Skeletal muscle cell (primary cell): ENCODE results near the gene AFAP1.

Experiments used
- DNase-seq: peaks from one replicate; pipeline ENCODE4 v3.0.0-alpha.2; 2010; ENCODE audit warnings: low read depth
- H3K4me3 ChIP-seq: 2 replicates; pipeline ENCODE4 v1.5.1; 2011; ENCODE audit warnings: low read depth, mild to moderate bottlenecking, control low read depth, low read length, moderate library complexity

Gene AFAP1

GRCh38 chr4:7739918-7740865 lies 199.5 kb downstream of the AFAP1 start:
- DNase-seq = no peak

GRCh38 chr4:7739077-7739917 lies 200.4 kb downstream of the AFAP1 start:
- H3K4me3 ChIP-seq = no peak overlapping the region
- DNase-seq = no peak

More at GRCh38 chr4:7739918-7740865, 199.5 kb downstream of the AFAP1 start:
- H3K4me3 ChIP-seq = no peak overlapping the region

- DNase-seq = no peak
- H3K4me3 ChIP-seq = no peak overlapping the region
Observed at GRCh38 chr4:7738458-7739076, 201.1 kb downstream of the AFAP1 start.

GRCh38 chr4:7737752-7738457 lies 201.8 kb downstream of the AFAP1 start:
- H3K4me3 ChIP-seq = no peak overlapping the region
- DNase-seq = no peak

DNA sequence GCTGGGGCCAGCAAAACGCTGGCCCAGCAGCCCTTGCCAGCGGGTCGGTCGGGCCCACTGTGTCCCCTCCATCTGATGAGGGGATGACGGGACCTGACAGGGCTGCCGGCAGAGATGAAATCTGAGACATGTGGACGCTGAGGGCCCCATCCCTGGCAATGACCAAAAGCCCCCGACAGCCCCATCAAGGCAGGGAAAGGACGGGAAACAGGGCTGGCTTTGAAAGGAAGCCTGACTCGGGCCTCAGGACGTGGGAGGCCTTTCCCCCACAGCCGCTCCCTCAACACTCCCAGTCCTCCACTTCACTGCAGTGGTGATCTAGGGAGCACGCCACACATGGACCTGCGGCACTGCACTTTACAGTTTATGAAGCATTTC lies 202.4 kb downstream of the AFAP1 start:
- no peak for DNase-seq
- H3K4me3 ChIP-seq = no peak overlapping the region

DNA sequence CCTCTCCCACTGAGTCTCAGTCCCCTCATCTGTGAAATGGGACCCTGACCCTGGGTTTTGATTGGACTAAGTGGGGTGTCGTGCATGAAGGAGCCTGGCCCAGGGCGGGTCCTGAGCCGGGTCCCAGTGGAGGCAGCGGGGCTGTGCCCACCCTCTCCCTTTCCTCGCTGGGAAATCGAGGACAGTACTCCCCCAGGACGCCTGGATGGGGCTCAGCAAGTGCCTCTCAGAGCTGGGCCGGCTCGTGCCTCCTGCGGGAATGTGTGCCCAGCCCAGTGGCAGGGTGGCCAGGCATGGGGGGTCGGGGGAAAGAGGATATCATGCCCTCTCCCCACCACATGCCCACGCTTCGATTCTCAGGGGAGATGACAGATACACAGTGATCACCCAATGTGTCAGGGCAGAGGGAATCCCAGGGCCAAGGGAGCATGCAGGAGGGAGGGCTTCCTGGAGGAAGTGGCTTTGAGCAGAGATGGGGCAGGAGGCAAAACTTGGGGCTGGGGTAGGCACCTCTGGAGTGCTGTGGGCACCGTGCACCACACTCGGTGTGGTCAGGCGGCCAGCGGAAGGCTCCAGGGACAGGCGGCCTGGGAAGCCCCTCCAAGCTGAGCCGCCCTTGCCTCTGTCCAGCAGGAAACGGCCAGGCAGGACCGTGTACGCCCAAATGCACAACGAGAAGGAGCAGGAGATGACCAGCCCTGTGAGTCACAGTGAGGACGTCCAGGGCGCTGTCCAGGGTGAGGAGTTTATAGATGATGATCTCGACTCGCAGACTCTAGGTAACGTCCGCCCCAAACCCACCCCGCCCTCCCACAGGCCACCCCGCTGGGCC lies 203.0 kb downstream of the AFAP1 start:
- no peak overlapping the region for H3K4me3 ChIP-seq
- no peak for DNase-seq

- no peak for DNase-seq
- H3K4me3 ChIP-seq = no peak overlapping the region
Observed at GRCh38 chr4:7735961-7736360, 203.7 kb downstream of the AFAP1 start.

- DNase-seq = no peak
- no peak overlapping the region for H3K4me3 ChIP-seq
Observed at GRCh38 chr4:7735395-7735794, 204.3 kb downstream of the AFAP1 start.

- H3K4me3 ChIP-seq = no peak overlapping the region
- no peak for DNase-seq
Observed at GRCh38 chr4:7734651-7735260, 204.9 kb downstream of the AFAP1 start.

DNA sequence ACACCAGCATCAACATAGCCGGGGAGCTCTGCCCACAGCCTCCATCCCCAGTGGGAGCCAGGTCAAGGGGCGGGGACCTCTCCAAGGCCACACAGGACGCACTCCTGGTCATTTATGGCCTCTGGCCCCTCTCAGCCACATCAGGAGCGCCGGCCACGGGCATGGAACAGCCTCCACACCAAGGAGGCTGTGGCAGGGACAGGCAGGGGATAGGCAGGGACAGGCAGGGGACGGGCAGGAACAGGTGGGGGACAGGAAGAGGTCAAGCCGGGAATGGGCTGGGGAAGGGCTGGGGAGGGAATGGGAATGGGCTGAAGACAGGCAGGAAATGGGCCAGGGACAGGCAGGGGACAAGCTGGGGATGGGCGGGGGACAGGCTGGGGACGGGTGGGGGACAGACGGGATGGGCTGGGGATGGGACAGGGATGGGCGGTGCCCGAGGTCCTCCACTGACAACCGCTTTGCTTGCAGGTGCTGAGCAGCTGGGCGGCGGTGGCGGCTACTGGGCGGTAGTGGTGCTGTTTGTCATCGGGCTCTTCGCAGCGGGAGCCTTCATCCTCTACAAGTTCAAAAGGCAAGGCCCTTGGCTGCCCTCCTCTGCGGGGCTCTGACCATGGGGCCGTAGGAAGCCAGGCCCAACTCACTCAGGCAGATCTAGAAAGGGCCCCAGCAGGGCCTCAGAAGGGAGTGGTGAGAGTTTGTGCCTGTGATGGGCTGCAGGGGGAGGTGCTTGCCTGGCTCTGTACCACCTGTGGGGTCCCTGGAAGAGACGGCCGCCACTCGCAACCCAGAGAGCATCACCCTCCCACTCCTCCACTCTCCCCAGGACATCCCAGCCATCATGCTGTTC lies 205.6 kb downstream of the AFAP1 start:
- no peak for DNase-seq
- no peak overlapping the region for H3K4me3 ChIP-seq

DNA sequence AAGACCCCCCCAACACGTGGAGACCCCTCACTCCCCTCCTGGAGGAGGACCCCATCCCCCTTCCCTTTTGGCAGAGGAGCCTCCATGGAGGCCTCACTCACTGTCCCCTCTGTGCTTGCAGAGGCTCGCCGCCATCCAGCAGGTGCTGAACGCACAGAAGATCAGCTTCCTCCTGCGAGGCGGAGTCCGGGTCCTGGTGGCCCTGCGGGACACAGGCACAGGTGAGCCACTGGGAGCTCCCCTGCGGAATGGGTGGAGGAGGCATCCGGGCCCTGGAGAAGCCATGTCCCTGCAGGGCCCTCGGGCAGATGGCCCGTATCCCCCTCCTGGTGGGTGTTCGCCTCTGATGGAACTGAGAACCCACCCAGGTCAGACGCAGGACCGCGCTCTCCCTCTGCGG lies 206.5 kb downstream of the AFAP1 start:
- no peak overlapping the region for H3K4me3 ChIP-seq
- DNase-seq = no peak

DNA sequence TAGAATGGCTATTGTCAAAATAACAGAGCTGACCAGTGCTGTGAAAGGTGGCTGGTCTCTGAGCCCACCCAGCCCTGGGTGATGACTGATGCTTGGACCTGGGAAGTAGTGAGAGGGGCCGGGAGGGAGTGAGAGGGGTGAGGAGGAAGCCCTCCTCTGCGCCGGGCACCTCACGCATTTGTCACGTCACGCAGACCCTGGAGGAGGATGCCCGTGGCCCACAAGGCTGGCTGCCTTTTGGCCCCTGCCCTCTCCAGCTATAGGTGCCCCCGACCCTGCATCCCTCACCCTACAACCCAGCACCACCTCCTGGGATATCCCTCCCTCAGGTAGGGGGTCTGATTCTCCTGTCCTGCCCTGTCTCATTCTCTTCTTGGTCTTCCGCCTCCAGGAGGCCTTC lies 207.4 kb downstream of the AFAP1 start:
- DNase-seq = no peak
- no peak overlapping the region for H3K4me3 ChIP-seq

- no peak for DNase-seq
- no peak overlapping the region for H3K4me3 ChIP-seq
Observed at GRCh38 chr4:7731437-7731836, 208.2 kb downstream of the AFAP1 start.

DNA sequence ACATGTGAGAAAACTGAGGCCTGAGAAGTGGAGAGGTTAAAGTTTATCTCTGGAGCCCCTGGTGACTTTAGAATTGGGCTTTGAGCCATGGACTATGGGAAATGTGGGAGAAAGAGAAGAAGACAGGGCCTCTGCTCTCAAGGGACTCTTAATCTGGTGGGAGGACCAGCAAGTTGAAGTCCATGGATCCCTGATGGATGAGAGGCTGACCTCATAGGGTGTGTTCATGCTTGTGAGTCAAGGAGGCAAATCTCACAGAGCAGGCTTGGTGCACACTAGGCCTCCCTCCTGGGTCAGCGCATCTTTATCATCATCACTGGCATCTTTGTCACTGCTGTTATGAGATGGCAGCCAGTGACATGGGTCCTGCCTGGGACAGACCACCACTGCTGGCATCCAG lies 211.9 kb downstream of the AFAP1 start:
- no peak overlapping the region for H3K4me3 ChIP-seq
- no peak for DNase-seq

DNA sequence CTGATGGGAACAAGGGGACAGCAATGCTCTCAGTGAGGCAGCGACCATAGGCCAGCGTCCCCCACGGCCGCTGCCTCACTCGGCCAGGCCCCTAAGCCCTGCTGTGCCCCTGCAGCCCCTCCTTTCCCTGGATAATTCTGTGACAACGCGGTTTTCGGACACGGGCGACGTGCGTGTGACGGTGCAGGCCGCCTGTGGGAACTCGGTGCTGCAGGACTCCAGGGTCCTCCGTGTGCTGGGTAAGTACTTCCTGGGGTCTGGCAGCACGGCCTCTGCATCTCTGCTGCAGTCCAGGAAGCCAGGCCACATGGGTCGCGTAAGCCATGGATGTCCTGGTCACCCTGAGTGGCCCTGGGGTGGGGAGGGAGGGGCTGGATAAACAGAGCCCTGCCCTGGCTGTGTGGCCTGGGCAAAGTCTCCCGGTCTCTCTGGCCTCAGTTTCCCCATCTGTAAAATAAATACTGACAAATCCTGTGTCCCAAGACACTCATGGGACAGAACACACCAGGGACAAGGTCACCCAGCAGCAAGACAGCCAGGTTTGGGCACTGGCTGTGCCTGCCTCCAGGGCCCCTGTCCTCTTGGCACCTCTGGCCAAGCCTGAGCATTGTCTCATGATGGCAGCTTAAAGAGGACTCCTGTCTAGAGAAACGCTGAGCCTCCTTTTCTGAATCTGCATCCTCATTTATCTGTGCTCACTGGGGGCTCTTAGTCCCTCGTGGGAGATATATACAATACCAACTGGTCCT lies 212.8 kb downstream of the AFAP1 start:
- DNase-seq = no peak
- no peak overlapping the region for H3K4me3 ChIP-seq

- H3K4me3 ChIP-seq = no peak overlapping the region
- peak; percentile 13 for DNase-seq
Observed at GRCh38 chr4:7725951-7726350, 213.7 kb downstream of the AFAP1 start.

GRCh38 chr4:7723625-7724024 lies 216.0 kb downstream of the AFAP1 start:
- H3K4me3 ChIP-seq = no peak overlapping the region
- no peak for DNase-seq
